GM21825 (cell line): Measurements from ENCODE around the gene SLC17A8.
"Not testable (repeated sequence)": the region's sequence is repeated elsewhere in the genome, so short reads cannot be mapped to it uniquely, and the experiment has no call there.

ENCODE experiments used
- ATAC-seq: cut with Tn5 transposase; IDR thresholded peaks from one replicate; pipeline ENCODE4 v1.9.1; 2021; ENCODE audit warnings: mild to moderate bottlenecking, moderate library complexity; ENCODE audit not compliant: unreplicated experiment

Gene SLC17A8

GRCh38 chr12:100422646-100423045 lies 65.8 kb downstream of the SLC17A8 start:
- no peak for ATAC-seq

DNA sequence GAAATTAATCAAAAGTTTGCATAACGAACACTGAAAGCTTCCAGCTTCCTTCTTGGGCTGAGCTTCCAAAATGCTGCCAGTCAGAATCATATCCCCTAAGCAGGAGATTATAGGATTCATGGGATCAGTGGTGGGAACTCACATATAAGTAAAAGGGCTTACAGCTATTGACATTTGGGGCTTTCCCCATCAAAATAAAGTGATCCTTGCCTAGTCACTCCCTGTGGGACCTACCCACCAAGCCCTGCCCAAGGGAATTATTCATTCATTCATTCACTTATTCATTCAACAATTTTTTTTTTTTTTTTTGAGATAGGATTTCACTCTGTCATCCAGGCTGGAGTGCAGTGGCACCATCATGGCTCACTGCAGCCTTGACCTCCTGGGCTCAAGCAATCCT lies 69.3 kb downstream of the SLC17A8 start:
- ATAC-seq: no peak

DNA sequence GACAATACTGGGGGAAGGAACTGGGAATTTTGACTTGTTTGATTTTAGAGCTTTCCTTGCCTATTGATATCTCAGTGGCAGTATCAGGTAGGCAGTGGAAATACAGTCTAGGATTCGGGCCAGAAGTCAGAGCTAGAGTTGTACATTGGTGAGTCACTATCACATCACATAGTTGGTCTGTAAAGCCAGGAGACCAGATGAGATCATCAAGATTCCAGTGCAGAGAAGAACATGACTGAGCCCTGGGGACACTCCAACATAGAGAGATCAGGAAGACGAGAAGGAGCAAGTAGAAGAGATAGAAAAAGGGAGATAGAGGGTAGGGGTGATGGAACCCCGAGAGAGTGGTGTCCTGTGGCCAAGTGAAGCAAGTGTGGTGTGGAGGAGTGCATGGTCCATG lies 70.2 kb downstream of the SLC17A8 start:
- no peak for ATAC-seq

- ATAC-seq: not testable (repeated sequence)
Observed at GRCh38 chr12:100430251-100430650, 73.4 kb downstream of the SLC17A8 start.

DNA sequence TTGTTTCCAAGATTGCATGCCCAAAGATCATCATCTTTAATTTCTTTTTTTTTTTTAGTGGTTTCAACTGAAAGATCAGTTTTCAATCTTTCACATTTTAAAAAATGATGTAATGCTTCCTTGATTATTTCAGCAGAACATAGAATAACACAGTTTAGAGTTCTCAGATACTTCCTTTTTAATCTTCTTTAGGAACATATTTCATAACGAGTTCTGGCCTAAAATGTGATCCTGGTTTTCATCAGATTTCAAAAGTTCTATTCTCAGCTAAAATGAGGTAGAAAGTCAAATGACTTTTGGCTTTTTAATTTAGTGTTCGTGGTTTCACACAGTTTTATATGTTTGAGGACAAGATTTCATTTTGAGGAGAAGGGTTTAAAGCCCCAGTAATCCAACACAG lies 76.8 kb downstream of the SLC17A8 start:
- no peak for ATAC-seq

GRCh38 chr12:100434177-100434576 lies 77.3 kb downstream of the SLC17A8 start:
- no peak for ATAC-seq

- ATAC-seq: no peak
Observed at GRCh38 chr12:100435957-100436356, 79.1 kb downstream of the SLC17A8 start.

DNA sequence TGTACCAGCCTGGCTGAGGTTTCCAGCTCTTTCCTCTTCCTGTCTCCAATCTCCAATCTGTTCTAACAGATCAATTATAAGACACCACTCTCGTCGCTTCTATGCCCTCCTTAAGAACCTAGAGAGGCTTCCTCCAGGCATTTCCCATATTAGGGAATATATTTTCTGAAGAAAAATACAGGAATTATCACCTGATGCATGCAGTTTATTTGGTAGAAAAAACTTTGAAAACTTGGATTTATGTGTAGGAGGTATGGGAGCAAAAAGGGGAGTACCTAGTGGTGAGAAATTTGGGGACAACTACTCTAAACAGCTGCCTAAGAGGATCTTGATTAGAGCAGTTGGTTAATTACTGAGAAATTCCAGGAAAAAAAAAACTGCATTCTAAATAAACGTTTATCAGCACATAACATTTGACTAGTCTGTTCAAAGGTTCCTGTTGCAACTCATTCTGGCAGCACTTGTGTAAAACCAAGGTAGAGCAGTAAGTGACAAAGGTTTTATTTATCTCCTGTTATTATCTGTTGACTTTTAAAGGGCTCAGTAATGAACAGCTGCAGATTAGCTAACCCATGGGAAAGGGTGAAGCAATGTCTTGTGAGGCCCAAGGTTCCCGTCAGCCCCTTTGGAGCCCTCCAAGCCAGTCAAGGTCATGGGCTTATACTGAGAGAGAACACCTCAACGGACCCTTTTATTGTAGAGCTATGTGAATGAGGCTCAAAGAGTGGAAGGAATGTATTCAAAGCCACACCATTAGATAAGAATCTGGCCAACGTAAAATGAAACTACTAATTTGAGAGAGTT lies 80.4 kb downstream of the SLC17A8 start:
- ATAC-seq: no peak

DNA sequence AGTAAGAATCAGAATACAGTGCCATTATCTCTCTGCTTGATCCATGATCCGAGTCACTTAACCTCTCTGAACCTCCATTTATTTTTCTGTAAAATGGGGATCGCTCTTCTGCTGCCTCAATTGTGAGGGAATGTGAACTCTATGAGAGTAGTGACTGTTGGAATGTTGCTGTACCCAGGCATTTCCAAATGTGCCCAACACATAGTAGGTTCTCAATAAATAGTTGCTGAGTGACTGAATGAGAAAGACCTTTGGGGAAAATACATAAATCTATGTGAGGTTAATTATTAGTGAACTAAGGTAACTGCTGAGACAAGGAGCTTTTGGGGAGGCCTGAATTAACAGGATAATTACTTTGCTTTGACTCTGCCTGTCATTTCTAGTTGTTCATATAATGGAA lies 82.9 kb downstream of the SLC17A8 start:
- no peak for ATAC-seq

DNA sequence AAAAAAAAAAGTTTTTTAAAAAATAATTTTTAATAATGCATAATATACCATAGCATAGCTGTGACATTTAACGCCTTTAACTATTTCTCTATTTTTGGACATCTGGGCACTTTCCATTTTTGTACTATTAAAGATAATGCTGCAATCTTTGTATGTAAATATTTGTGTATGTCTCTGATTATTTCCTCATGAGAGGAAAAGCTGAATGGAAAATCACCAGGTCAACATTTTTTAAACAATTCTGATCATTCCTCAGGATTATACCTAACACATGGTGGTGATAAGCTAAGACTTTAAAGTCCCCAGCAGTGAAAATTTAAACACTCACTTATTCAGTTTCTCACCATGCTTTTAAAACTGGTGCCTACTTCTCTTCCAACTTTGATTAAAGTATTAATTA lies 85.5 kb downstream of the SLC17A8 start:
- ATAC-seq: no peak

GRCh38 chr12:100443434-100443833 lies 86.6 kb downstream of the SLC17A8 start:
- no peak for ATAC-seq

GRCh38 chr12:100445081-100445481 lies 88.2 kb downstream of the SLC17A8 start:
- ATAC-seq: no peak

GRCh38 chr12:100447381-100447780 lies 90.5 kb downstream of the SLC17A8 start:
- no peak for ATAC-seq

- no peak for ATAC-seq
Observed at GRCh38 chr12:100448656-100449055, 91.8 kb downstream of the SLC17A8 start.

DNA sequence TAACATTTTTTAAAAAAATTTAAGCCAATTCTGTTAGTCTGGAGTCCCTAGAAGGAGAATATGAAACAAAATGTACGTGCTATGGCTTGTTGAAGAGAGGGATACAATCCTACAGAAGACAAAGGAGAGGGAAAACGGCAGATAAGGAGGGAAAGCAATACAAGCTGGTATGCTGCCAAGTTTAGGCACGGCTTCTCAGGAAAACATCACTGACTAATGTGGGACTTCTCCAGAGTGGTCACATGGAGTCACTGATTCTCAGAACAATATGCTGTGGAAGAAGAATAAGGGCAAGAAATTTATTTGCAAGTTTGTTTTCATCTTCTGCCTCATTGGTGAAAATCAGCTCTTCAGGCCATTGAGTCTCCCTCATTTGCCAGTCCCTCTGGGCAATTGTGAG lies 93.9 kb downstream of the SLC17A8 start:
- no peak for ATAC-seq

DNA sequence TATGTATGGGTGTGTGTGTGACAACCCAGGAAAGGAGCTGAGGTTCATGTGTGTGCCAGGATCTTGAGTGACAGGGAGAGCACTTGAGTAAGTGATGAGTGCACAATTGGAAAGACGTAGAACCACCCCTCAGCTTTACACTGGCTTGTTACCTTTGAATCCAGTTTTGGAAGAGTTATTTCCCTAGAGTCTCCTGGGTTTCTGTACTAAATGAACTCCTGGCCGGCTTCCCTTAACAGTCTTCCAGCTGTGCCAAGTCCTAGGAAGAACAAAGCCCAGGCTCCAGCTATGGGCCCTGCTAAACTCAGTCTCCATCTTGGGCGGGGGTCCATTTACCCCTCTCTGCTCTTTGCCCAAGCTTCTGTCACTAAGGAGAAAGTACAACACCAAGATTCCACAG lies 97.1 kb downstream of the SLC17A8 start:
- no peak for ATAC-seq

DNA sequence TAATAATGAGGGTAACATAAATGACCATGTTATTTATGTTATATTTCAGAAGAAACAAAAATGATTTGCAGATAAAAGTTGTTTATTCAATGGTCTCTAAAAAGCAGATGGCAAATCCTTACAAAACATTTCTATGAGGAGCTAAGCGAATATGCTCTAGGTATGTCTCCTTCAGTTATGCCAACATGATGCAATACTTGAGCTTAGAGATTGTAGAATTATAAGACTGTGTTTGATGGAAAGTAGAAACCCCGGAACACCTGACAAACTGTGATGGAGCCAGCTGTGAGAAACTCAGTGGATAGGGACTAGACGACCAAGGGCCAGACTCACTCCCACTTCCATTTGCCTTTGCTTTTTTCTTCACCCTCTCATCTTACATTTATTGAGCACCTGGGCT lies 99.0 kb downstream of the SLC17A8 start:
- no peak for ATAC-seq

GRCh38 chr12:100458191-100458590 lies 101.3 kb downstream of the SLC17A8 start:
- no peak for ATAC-seq

DNA sequence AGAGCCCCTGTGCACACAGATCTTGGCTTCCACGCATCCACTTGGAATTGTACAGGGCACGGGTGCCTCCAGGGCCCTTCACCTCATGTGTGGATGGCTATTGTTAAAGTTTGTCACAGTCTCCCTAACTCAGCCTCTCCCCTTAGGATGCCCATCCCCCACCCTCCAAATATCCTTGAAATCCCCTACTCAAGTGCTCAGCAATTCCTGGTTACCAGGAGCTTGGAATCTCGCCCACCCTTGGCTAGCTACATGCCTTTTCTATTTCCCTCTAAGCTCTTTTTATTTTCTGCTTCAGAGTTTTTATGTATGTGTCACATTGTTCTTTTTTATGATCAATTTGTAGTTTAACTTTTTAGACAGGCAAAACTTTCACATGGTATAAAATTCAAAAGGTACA lies 103.8 kb downstream of the SLC17A8 start:
- no peak for ATAC-seq

GRCh38 chr12:100461330-100461973 lies 104.6 kb downstream of the SLC17A8 start:
- ATAC-seq: no peak

DNA sequence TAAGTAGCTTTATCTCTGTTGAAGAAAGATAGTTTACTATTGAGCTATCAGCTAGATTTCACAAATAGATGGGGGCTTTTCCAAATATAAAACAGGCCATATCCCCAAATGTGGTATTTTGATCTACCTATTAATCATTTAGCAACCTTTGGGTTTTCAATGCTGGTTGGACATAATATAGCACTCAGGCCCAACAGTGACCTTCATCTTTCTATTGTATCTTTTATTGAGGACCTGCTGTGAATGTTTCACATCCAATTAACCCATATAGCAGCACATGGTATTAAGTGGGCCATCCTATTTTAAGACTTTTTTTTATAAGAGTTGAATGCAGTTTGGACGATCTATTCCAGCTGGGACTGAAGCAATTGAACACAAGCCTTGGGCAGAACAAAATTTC lies 106.8 kb downstream of the SLC17A8 start:
- no peak for ATAC-seq

GRCh38 chr12:100464529-100464928 lies 107.7 kb downstream of the SLC17A8 start:
- ATAC-seq: no peak

- no peak for ATAC-seq
Observed at GRCh38 chr12:100468126-100468525, 111.3 kb downstream of the SLC17A8 start.
